ENCODE measurements around the gene MCMBP. TPM values are rescaled to one million over a fixed set of nuclear protein-coding genes. Genes with fewer than 3 reads are reported as not detected.
"Not testable (repeated sequence)": the region's sequence is repeated elsewhere in the genome, so short reads cannot be mapped to it uniquely, and the experiment has no call there.

MCMBP gene
- polyA plus RNA-seq, 1 of the 3 experiments (the other 2 are of a cell fraction) = 33.1 TPM

DNA sequence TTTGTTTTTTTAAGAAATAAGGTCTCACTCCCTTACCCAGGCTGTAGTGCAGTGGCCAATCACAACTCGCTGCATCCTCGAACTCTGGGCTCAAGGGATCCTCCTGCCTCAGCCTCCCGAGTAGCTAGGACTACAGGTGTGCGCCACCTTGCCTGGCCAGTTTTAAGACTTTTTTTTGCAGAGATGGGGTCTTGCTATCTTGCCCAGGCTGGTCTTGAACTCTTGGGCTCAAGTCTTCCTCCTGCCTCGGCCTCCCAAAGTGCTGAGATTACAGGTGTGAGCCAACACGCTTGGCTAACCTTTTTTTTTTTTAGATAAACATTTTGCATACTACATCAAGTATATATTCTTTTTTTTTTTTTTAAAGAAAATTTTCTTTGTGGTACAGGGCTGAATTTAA, 38.0 kb upstream of the MCMBP start (continued):
- TF ChIP-seq EZH2phosphoT487 (IDR thresholded peaks at IDR 0.05; ENCODE audit: borderline replicate concordance, low read depth) (no peak), MEF2A (IDR thresholded peaks at IDR 0.05; ENCODE audit: borderline replicate concordance, low read depth) (no peak)
- TF ChIP-seq, protein P1, sequence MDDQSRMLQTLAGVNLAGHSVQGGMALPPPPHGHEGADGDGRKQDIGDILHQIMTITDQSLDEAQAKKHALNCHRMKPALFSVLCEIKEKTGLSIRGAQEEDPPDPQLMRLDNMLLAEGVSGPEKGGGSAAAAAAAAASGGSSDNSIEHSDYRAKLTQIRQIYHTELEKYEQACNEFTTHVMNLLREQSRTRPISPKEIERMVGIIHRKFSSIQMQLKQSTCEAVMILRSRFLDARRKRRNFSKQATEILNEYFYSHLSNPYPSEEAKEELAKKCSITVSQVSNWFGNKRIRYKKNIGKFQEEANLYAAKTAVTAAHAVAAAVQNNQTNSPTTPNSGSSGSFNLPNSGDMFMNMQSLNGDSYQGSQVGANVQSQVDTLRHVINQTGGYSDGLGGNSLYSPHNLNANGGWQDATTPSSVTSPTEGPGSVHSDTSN (IDR thresholded peaks at IDR 0.05) = no peak

- POLR2A ChIA-PET = no interaction called here
- no peak overlapping the region for H3K27ac ChIP-seq (ENCODE audit: low read depth in 2 of 2, low read length in 1 of 2)
- no peak overlapping the region for H3K9ac ChIP-seq
- no peak overlapping the region for H2AFZ ChIP-seq (ENCODE audit: low read depth)
- DNase-seq = no peak
- H3K4me3 ChIP-seq (ENCODE audit: low read depth in 2 of 2, low read length in 1 of 2) = no peak overlapping the region
- H3K27me3 ChIP-seq (ENCODE audit: insufficient read depth) = no peaks in the 10 kb centered on the region
- no peaks in the 10 kb centered on the region for H3K4me1 ChIP-seq (ENCODE audit: control insufficient read depth in 1 of 2, insufficient read depth in 2 of 2, low read depth in 1 of 2, low read length in 1 of 2)
- H3K4me2 ChIP-seq = no peak overlapping the region
- CTCF ChIA-PET = no interaction called here
- no peaks in the 10 kb centered on the region for H3K9me3 ChIP-seq
- no peaks in the 10 kb centered on the region for H3K9me2 ChIP-seq
- H4K20me1 ChIP-seq (ENCODE audit: insufficient read depth) = no peaks in the 10 kb centered on the region
- peaks cover 23% of the 10 kb centered on the region; the same call in 1 of the 2 replicates for H3K79me2 ChIP-seq (ENCODE audit: insufficient read depth)
- H3F3A ChIP-seq (replicated peaks; ENCODE audit: insufficient read depth) = no peaks in the 10 kb centered on the region
- TF ChIP-seq MXI1 (IDR thresholded peaks at IDR 0.05; ENCODE audit: low read depth, low read length) = no peak
- TF ChIP-seq, protein P2, sequence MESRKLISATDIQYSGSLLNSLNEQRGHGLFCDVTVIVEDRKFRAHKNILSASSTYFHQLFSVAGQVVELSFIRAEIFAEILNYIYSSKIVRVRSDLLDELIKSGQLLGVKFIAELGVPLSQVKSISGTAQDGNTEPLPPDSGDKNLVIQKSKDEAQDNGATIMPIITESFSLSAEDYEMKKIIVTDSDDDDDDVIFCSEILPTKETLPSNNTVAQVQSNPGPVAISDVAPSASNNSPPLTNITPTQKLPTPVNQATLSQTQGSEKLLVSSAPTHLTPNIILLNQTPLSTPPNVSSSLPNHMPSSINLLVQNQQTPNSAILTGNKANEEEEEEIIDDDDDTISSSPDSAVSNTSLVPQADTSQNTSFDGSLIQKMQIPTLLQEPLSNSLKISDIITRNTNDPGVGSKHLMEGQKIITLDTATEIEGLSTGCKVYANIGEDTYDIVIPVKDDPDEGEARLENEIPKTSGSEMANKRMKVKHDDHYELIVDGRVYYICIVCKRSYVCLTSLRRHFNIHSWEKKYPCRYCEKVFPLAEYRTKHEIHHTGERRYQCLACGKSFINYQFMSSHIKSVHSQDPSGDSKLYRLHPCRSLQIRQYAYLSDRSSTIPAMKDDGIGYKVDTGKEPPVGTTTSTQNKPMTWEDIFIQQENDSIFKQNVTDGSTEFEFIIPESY (IDR thresholded peaks at IDR 0.05; ENCODE audit: borderline replicate concordance, low read depth) = no peak
- TF ChIP-seq JUND (IDR thresholded peaks at IDR 0.05) = no peak
- TF ChIP-seq FOXM1 (IDR thresholded peaks at IDR 0.05; ENCODE audit: low read depth) = no peak
- no peak for TF ChIP-seq CTCF (IDR thresholded peaks at IDR 0.05)
- TF ChIP-seq TAF1 (IDR thresholded peaks at IDR 0.05; ENCODE audit: borderline replicate concordance, low read depth, low read length) = no peak
- no peak for TF ChIP-seq RAD21 (IDR thresholded peaks at IDR 0.05; ENCODE audit: low read length)
- H3K36me3 ChIP-seq (replicated peaks in 1 of 2; ENCODE audit: control insufficient read depth in 1 of 2, insufficient read depth in 2 of 2, low read length in 1 of 2) = peaks cover 60 to 75% of the 10 kb centered on the region in 2 experiments
These were observed 35.5 kb upstream of the MCMBP start for GRCh38 chr10:119908166-119908565.

- H3F3A ChIP-seq (replicated peaks; ENCODE audit: insufficient read depth); H3K27me3 ChIP-seq (ENCODE audit: insufficient read depth); POLR2A ChIA-PET; DNase-seq; H3K4me3 ChIP-seq (ENCODE audit: low read depth in 2 of 2, low read length in 1 of 2); H3K9me2 ChIP-seq; H4K20me1 ChIP-seq (ENCODE audit: insufficient read depth); H2AFZ ChIP-seq (ENCODE audit: low read depth); H3K9ac ChIP-seq; CTCF ChIA-PET; H3K4me2 ChIP-seq; H3K9me3 ChIP-seq; H3K4me1 ChIP-seq (ENCODE audit: control insufficient read depth in 1 of 2, insufficient read depth in 2 of 2, low read depth in 1 of 2, low read length in 1 of 2); H3K27ac ChIP-seq (ENCODE audit: low read depth in 2 of 2, low read length in 1 of 2): not testable (repeated sequence)
- Histone ChIP-seq H3K36me3 (replicated peaks in 1 of 2; ENCODE audit: control insufficient read depth in 1 of 2, insufficient read depth in 2 of 2, low read length in 1 of 2) (peaks cover 61 to 75% of the 10 kb centered on the region in 2 experiments), H3K79me2 (ENCODE audit: insufficient read depth) (peaks cover 27% of the 10 kb centered on the region; the same call in 1 of the 2 replicates)
- 100% methylated on average over 7 of the region's 7 CpGs for WGBS (ENCODE audit: low lambda C conversion rate)
These were observed 35.1 kb upstream of the MCMBP start for GRCh38 chr10:119907695-119908094.

Measured in SK-N-SH (cell line).